Measurements from ENCODE around the gene PDE6A.

Gene PDE6A

GRCh38 chr5:149913436-149914419 is 30.9 kb downstream of the PDE6A start:
- Histone ChIP-seq H3K36me3 (ENCODE audit: control insufficient read depth, insufficient read depth, low read length) (no peaks in the 10 kb centered on the region), H3K27me3 (replicated peaks; ENCODE audit: control insufficient read depth, insufficient read depth, low read length, poor library complexity, severe bottlenecking) (peaks cover 5% of the 10 kb centered on the region), H3K9me3 (ENCODE audit: control insufficient read depth, low read length) (no peaks in the 10 kb centered on the region), H3K4me1 (ENCODE audit: control insufficient read depth, insufficient read depth, low read length, poor library complexity, severe bottlenecking) (no peaks in the 10 kb centered on the region), H3K27ac (ENCODE audit: insufficient read depth, low read length, poor library complexity, severe bottlenecking) (no peak overlapping the region), H3K4me3 (ENCODE audit: insufficient read depth, low read depth, low read length, poor library complexity, severe bottlenecking) (no peak overlapping the region)
- DNase-seq, result no peak

- H3K9me3 ChIP-seq (ENCODE audit: control insufficient read depth, low read length), result no peaks in the 10 kb centered on the region
- H3K4me3 ChIP-seq (ENCODE audit: insufficient read depth, low read depth, low read length, poor library complexity, severe bottlenecking), result no peak overlapping the region
- no peak for DNase-seq
- no peaks in the 10 kb centered on the region for H3K36me3 ChIP-seq (ENCODE audit: control insufficient read depth, insufficient read depth, low read length)
- H3K4me1 ChIP-seq (ENCODE audit: control insufficient read depth, insufficient read depth, low read length, poor library complexity, severe bottlenecking), result no peaks in the 10 kb centered on the region
- no peak overlapping the region for H3K27ac ChIP-seq (ENCODE audit: insufficient read depth, low read length, poor library complexity, severe bottlenecking)
- peaks cover 5% of the 10 kb centered on the region for H3K27me3 ChIP-seq (replicated peaks; ENCODE audit: control insufficient read depth, insufficient read depth, low read length, poor library complexity, severe bottlenecking)
Measured at GRCh38 chr5:149912226-149912871, 32.2 kb downstream of the PDE6A start.

GRCh38 chr5:149911031-149911430 is 33.6 kb downstream of the PDE6A start:
- Histone ChIP-seq H3K4me3 (ENCODE audit: insufficient read depth, low read depth, low read length, poor library complexity, severe bottlenecking) (no peak overlapping the region), H3K27ac (ENCODE audit: insufficient read depth, low read length, poor library complexity, severe bottlenecking) (no peak overlapping the region), H3K4me1 (ENCODE audit: control insufficient read depth, insufficient read depth, low read length, poor library complexity, severe bottlenecking) (no peaks in the 10 kb centered on the region), H3K9me3 (ENCODE audit: control insufficient read depth, low read length) (no peaks in the 10 kb centered on the region), H3K36me3 (ENCODE audit: control insufficient read depth, insufficient read depth, low read length) (no peaks in the 10 kb centered on the region), H3K27me3 (replicated peaks; ENCODE audit: control insufficient read depth, insufficient read depth, low read length, poor library complexity, severe bottlenecking) (no peaks in the 10 kb centered on the region)
- DNase-seq, result no peak

GRCh38 chr5:149907828-149908227 is 36.8 kb downstream of the PDE6A start:
- no peaks in the 10 kb centered on the region for H3K27me3 ChIP-seq (replicated peaks; ENCODE audit: control insufficient read depth, insufficient read depth, low read length, poor library complexity, severe bottlenecking)
- H3K9me3 ChIP-seq (ENCODE audit: control insufficient read depth, low read length), result no peaks in the 10 kb centered on the region
- H3K4me1 ChIP-seq (ENCODE audit: control insufficient read depth, insufficient read depth, low read length, poor library complexity, severe bottlenecking), result no peaks in the 10 kb centered on the region
- no peak for DNase-seq
- no peak overlapping the region for H3K4me3 ChIP-seq (ENCODE audit: insufficient read depth, low read depth, low read length, poor library complexity, severe bottlenecking)
- no peaks in the 10 kb centered on the region for H3K36me3 ChIP-seq (ENCODE audit: control insufficient read depth, insufficient read depth, low read length)
- no peak overlapping the region for H3K27ac ChIP-seq (ENCODE audit: insufficient read depth, low read length, poor library complexity, severe bottlenecking)

- no peak overlapping the region for H3K4me3 ChIP-seq (ENCODE audit: insufficient read depth, low read depth, low read length, poor library complexity, severe bottlenecking)
- no peak for DNase-seq
- no peaks in the 10 kb centered on the region for H3K4me1 ChIP-seq (ENCODE audit: control insufficient read depth, insufficient read depth, low read length, poor library complexity, severe bottlenecking)
- no peaks in the 10 kb centered on the region for H3K9me3 ChIP-seq (ENCODE audit: control insufficient read depth, low read length)
- H3K27me3 ChIP-seq (replicated peaks; ENCODE audit: control insufficient read depth, insufficient read depth, low read length, poor library complexity, severe bottlenecking), result no peaks in the 10 kb centered on the region
- H3K36me3 ChIP-seq (ENCODE audit: control insufficient read depth, insufficient read depth, low read length), result no peaks in the 10 kb centered on the region
- H3K27ac ChIP-seq (ENCODE audit: insufficient read depth, low read length, poor library complexity, severe bottlenecking), result no peak overlapping the region
Measured at GRCh38 chr5:149904977-149905376, 39.6 kb downstream of the PDE6A start.

- Histone ChIP-seq H3K27me3 (replicated peaks; ENCODE audit: control insufficient read depth, insufficient read depth, low read length, poor library complexity, severe bottlenecking) (no peaks in the 10 kb centered on the region), H3K4me3 (ENCODE audit: insufficient read depth, low read depth, low read length, poor library complexity, severe bottlenecking) (no peak overlapping the region), H3K9me3 (ENCODE audit: control insufficient read depth, low read length) (no peaks in the 10 kb centered on the region), H3K4me1 (ENCODE audit: control insufficient read depth, insufficient read depth, low read length, poor library complexity, severe bottlenecking) (no peaks in the 10 kb centered on the region), H3K36me3 (ENCODE audit: control insufficient read depth, insufficient read depth, low read length) (no peaks in the 10 kb centered on the region), H3K27ac (ENCODE audit: insufficient read depth, low read length, poor library complexity, severe bottlenecking) (no peak overlapping the region)
- DNase-seq, result no peak
Measured at GRCh38 chr5:149904293-149904886, 40.2 kb downstream of the PDE6A start.

- H3K4me1 ChIP-seq (ENCODE audit: control insufficient read depth, insufficient read depth, low read length, poor library complexity, severe bottlenecking), result no peaks in the 10 kb centered on the region
- H3K27ac ChIP-seq (ENCODE audit: insufficient read depth, low read length, poor library complexity, severe bottlenecking), result no peak overlapping the region
- H3K36me3 ChIP-seq (ENCODE audit: control insufficient read depth, insufficient read depth, low read length), result no peaks in the 10 kb centered on the region
- no peaks in the 10 kb centered on the region for H3K27me3 ChIP-seq (replicated peaks; ENCODE audit: control insufficient read depth, insufficient read depth, low read length, poor library complexity, severe bottlenecking)
- H3K9me3 ChIP-seq (ENCODE audit: control insufficient read depth, low read length), result no peaks in the 10 kb centered on the region
- no peak overlapping the region for H3K4me3 ChIP-seq (ENCODE audit: insufficient read depth, low read depth, low read length, poor library complexity, severe bottlenecking)
- no peak for DNase-seq
Measured at GRCh38 chr5:149903404-149903803, 41.2 kb downstream of the PDE6A start.

GRCh38 chr5:149902177-149902576 is 42.4 kb downstream of the PDE6A start:
- H3K4me3 ChIP-seq (ENCODE audit: insufficient read depth, low read depth, low read length, poor library complexity, severe bottlenecking), result no peak overlapping the region
- H3K27ac ChIP-seq (ENCODE audit: insufficient read depth, low read length, poor library complexity, severe bottlenecking), result no peak overlapping the region
- DNase-seq, result no peak
- H3K9me3 ChIP-seq (ENCODE audit: control insufficient read depth, low read length), result no peaks in the 10 kb centered on the region
- no peaks in the 10 kb centered on the region for H3K36me3 ChIP-seq (ENCODE audit: control insufficient read depth, insufficient read depth, low read length)
- no peaks in the 10 kb centered on the region for H3K4me1 ChIP-seq (ENCODE audit: control insufficient read depth, insufficient read depth, low read length, poor library complexity, severe bottlenecking)
- no peaks in the 10 kb centered on the region for H3K27me3 ChIP-seq (replicated peaks; ENCODE audit: control insufficient read depth, insufficient read depth, low read length, poor library complexity, severe bottlenecking)

- H3K27me3 ChIP-seq (replicated peaks; ENCODE audit: control insufficient read depth, insufficient read depth, low read length, poor library complexity, severe bottlenecking), result no peaks in the 10 kb centered on the region
- no peak for DNase-seq
- H3K9me3 ChIP-seq (ENCODE audit: control insufficient read depth, low read length), result no peaks in the 10 kb centered on the region
- H3K4me1 ChIP-seq (ENCODE audit: control insufficient read depth, insufficient read depth, low read length, poor library complexity, severe bottlenecking), result no peaks in the 10 kb centered on the region
- H3K36me3 ChIP-seq (ENCODE audit: control insufficient read depth, insufficient read depth, low read length), result no peaks in the 10 kb centered on the region
- H3K27ac ChIP-seq (ENCODE audit: insufficient read depth, low read length, poor library complexity, severe bottlenecking), result no peak overlapping the region
- H3K4me3 ChIP-seq (ENCODE audit: insufficient read depth, low read depth, low read length, poor library complexity, severe bottlenecking), result no peak overlapping the region
Measured at GRCh38 chr5:149901511-149901910, 43.1 kb downstream of the PDE6A start.

GRCh38 chr5:149900390-149900789 is 44.2 kb downstream of the PDE6A start:
- Histone ChIP-seq H3K4me3 (ENCODE audit: insufficient read depth, low read depth, low read length, poor library complexity, severe bottlenecking) (no peak overlapping the region), H3K4me1 (ENCODE audit: control insufficient read depth, insufficient read depth, low read length, poor library complexity, severe bottlenecking) (no peaks in the 10 kb centered on the region), H3K27ac (ENCODE audit: insufficient read depth, low read length, poor library complexity, severe bottlenecking) (no peak overlapping the region), H3K9me3 (ENCODE audit: control insufficient read depth, low read length) (no peaks in the 10 kb centered on the region), H3K27me3 (replicated peaks; ENCODE audit: control insufficient read depth, insufficient read depth, low read length, poor library complexity, severe bottlenecking) (no peaks in the 10 kb centered on the region), H3K36me3 (ENCODE audit: control insufficient read depth, insufficient read depth, low read length) (no peaks in the 10 kb centered on the region)
- no peak for DNase-seq

Measured in effector memory CD4-positive, alpha-beta T cell (primary cell).